Activated CD8-positive, alpha-beta memory T cell treated with anti-CD3 and anti-CD28 coated beads for 1 hour (primary cell): ENCODE measurements around the gene CCDC40.

Source experiments
- DNase-seq, 2 donors: peaks; one replicate each; pipeline ENCODE4 v3.0.0-alpha.2; 2020; ENCODE audit warnings: low read depth in 1 of 2; ENCODE audit errors: extremely low read depth in 1 of 2

The CCDC40 gene

GRCh38 chr17:80129006-80129565, 92.6 kb downstream of the CCDC40 start:
- DNase-seq: no peak

GRCh38 chr17:80130992-80131391, 94.5 kb downstream of the CCDC40 start:
- DNase-seq: no peak

- no peak for DNase-seq
Measured at GRCh38 chr17:80132906-80133625, 96.6 kb downstream of the CCDC40 start.

GRCh38 chr17:80133626-80133970, 97.2 kb downstream of the CCDC40 start:
- DNase-seq: no peak

- DNase-seq: no peak
Measured at GRCh38 chr17:80137131-80137530, 100.7 kb downstream of the CCDC40 start.

GRCh38 chr17:80138856-80139426, 102.5 kb downstream of the CCDC40 start:
- no peak for DNase-seq

GRCh38 chr17:80141463-80142165, 105.2 kb downstream of the CCDC40 start:
- no peak for DNase-seq

GRCh38 chr17:80142929-80143328, 106.5 kb downstream of the CCDC40 start:
- no peak for DNase-seq

- no peak for DNase-seq
Measured at GRCh38 chr17:80145076-80146075, 108.9 kb downstream of the CCDC40 start.

- peak in 1 of 2 donors; percentile 2 for DNase-seq
Measured at GRCh38 chr17:80146121-80147034, 109.9 kb downstream of the CCDC40 start.

GRCh38 chr17:80147035-80147822, 110.8 kb downstream of the CCDC40 start, which contains the start of gene EIF4A3:
Gene EIF4A3 (minus strand): TSS chr17:80147128. CDS start chr17:80146961, 167 bp downstream.
- DNase-seq: peak; percentile 90 to 93
